ENCODE results near the gene PDCD4. TPM values are rescaled to one million over a fixed set of nuclear protein-coding genes. Genes with fewer than 3 reads are reported as not detected.

The PDCD4 gene
- total and polyA plus RNA-seq, 9 of the 15 experiments (the other 6 are each of a cell fraction or from before 2014, with no cell fraction given), result 12.9 to 44.1 (median 33.7) TPM

- no peak for TF ChIP-seq ZNF551 (CRISPR knock-in tag; IDR thresholded peaks at IDR 0.05)
- peak; percentile 63 for TF ChIP-seq KDM5B (IDR thresholded peaks at IDR 0.05; ENCODE audit: insufficient replicate concordance, low read depth, low read length)
- no peak for TF ChIP-seq SMC3 (conservative IDR thresholded peaks at IDR 0.05; ENCODE audit: insufficient read depth, low read depth, low read length)
- TF ChIP-seq NCOA1 (IDR thresholded peaks at IDR 0.05; ENCODE audit: low read depth), result no peak
- TF ChIP-seq ZNF354B (CRISPR knock-in tag; IDR thresholded peaks at IDR 0.05), result no peak
- no peak for TF ChIP-seq E4F1 (CRISPR knock-in tag; IDR thresholded peaks at IDR 0.05; ENCODE audit: borderline replicate concordance)
- peak; percentile 72 for TF ChIP-seq POLR2A (conservative IDR thresholded peaks at IDR 0.05)
- TF ChIP-seq IRF1 (CRISPR knock-in tag; IDR thresholded peaks at IDR 0.05; ENCODE audit: borderline replicate concordance), result no peak
- TF ChIP-seq EZH2 (IDR thresholded peaks at IDR 0.05; ENCODE audit: borderline replicate concordance, low read depth, low read length), result no peak
- TF ChIP-seq ETS1 (conservative IDR thresholded peaks at IDR 0.05; ENCODE audit: control insufficient read depth, low read depth, low read length), result no peak
- no peak for TF ChIP-seq PREB (CRISPR knock-in tag; IDR thresholded peaks at IDR 0.05)
- no peak for TF ChIP-seq MLX (CRISPR knock-in tag; conservative IDR thresholded peaks at IDR 0.05)
- TF ChIP-seq ZC3H11A (IDR thresholded peaks at IDR 0.05; ENCODE audit: low read depth, low read length), result 0 out of 2 replicates have a peak, but pooled peaks have one; percentile 1
- no peak for TF ChIP-seq TAL1 (IDR thresholded peaks at IDR 0.05)
Measured at GRCh38 chr10:110871298-110872084, at the start of gene PDCD4 (continued).
